GM21529 (cell line): ENCODE measurements around the gene ATP6V1D.
"Not testable (repeated sequence)": the region's sequence is repeated elsewhere in the genome, so short reads cannot be mapped to it uniquely, and the experiment has no call there.

Source experiments
- ATAC-seq: cut with Tn5 transposase; IDR thresholded peaks from one replicate; pipeline ENCODE4 v1.9.1; 2021; ENCODE audit not compliant: unreplicated experiment

Gene ATP6V1D

GRCh38 chr14:67371247-67372148, 11.9 kb upstream of the ATP6V1D start:
- ATAC-seq: no peak

- ATAC-seq: no peak
These were observed 11.2 kb upstream of the ATP6V1D start for GRCh38 chr14:67370830-67371229.

GRCh38 chr14:67365476-67365875, 5.9 kb upstream of the ATP6V1D start:
- no peak for ATAC-seq

- peak; percentile 25 for ATAC-seq
These were observed 1.0 kb upstream of the ATP6V1D start for GRCh38 chr14:67360470-67361206.

GRCh38 chr14:67358924-67359774, 455 bp downstream of the ATP6V1D start:
- ATAC-seq: no peak

GRCh38 chr14:67357969-67358354, 1.6 kb downstream of the ATP6V1D start:
- no peak for ATAC-seq

- ATAC-seq: no peak
These were observed 2.2 kb downstream of the ATP6V1D start for GRCh38 chr14:67357186-67357968.

GRCh38 chr14:67352055-67352454, 7.5 kb downstream of the ATP6V1D start:
- ATAC-seq: no peak

- ATAC-seq: no peak
These were observed 14.0 kb downstream of the ATP6V1D start for GRCh38 chr14:67345583-67345982.

- ATAC-seq: no peak
These were observed 15.9 kb downstream of the ATP6V1D start for GRCh38 chr14:67343601-67344230.

GRCh38 chr14:67341231-67341630, 18.4 kb downstream of the ATP6V1D start:
- ATAC-seq: not testable (repeated sequence)

GRCh38 chr14:67335781-67336180, 23.8 kb downstream of the ATP6V1D start:
- ATAC-seq: no peak

GRCh38 chr14:67332468-67332867, 27.1 kb downstream of the ATP6V1D start:
- no peak for ATAC-seq

GRCh38 chr14:67331368-67332125, 28.1 kb downstream of the ATP6V1D start:
- ATAC-seq: no peak

GRCh38 chr14:67329666-67330065, 29.9 kb downstream of the ATP6V1D start:
- ATAC-seq: not testable (repeated sequence)

- no peak for ATAC-seq
These were observed 40.5 kb downstream of the ATP6V1D start for GRCh38 chr14:67319142-67319541.

GRCh38 chr14:67317822-67318221, 41.8 kb downstream of the ATP6V1D start:
- no peak for ATAC-seq

GRCh38 chr14:67313153-67313552, 46.5 kb downstream of the ATP6V1D start:
- no peak for ATAC-seq

GRCh38 chr14:67311868-67312267, 47.7 kb downstream of the ATP6V1D start:
- no peak for ATAC-seq
